Stimulated activated CD8-positive, alpha-beta memory T cell treated with anti-CD3 and anti-CD28 coated beads, Interleukin-7, amount 100 ng/mL, for 4 hours (primary cell): ENCODE measurements around the gene SMURF2.
A peak's percentile ranks its signal among the peaks of the same experiment; 100 is the strongest.
"Not testable (repeated sequence)": the region's sequence is repeated elsewhere in the genome, so short reads cannot be mapped to it uniquely, and the experiment has no call there.

Source experiments
- DNase-seq, 2 donors: peaks; one replicate each; pipeline ENCODE4 v3.0.0-alpha.2; 2020; ENCODE audit warnings: low read depth in 2 of 2

Gene SMURF2

GRCh38 chr17:64661976-64662773, at the start of gene SMURF2:
Gene SMURF2 (minus strand): TSS chr17:64662307. CDS start chr17:64661880, 427 bp downstream.
- DNase-seq = peak; percentile 42 to 75

- no peak for DNase-seq
Observed at GRCh38 chr17:64709481-64709880, 47.4 kb upstream of the SMURF2 start.

- no peak for DNase-seq
Observed at GRCh38 chr17:64707050-64707591, 45.0 kb upstream of the SMURF2 start.

DNA sequence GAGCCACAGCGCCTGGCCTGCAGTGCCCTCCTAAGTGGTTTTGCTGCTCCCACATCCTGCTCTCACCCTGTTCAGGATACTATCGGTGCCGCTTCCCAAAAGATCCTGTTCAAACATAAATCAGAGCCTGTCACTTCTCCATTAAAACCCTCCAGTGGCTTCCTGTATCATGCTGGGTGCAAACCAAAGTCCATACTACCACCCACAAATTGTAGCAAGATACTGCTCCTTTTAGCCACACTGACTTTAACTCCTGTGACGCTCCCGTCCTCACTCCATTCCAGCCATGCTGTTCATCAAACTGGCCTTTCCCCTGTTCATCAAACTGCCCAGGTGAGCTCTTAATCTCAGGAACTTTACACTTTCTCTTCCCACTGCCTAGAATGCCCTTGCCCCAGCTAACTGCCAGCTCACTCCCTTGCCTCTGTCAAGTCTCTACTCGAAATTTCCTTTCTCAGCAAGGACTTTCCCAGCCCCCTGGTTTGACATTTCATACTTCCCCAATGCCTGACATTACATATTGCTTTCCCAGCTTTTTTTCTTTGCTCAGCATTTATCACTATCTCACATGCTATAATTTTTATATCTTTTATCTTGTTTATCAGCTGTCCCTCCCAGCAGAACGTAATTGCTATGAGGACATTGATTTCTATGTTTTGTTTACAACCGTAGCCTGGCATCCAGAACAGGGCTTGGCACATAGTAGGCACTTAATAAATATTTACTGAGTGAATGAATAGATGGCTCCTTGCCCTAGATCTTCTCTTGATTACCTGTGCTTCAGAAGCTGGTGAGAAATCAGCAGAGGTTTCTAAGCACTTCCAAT, 44.3 kb upstream of the SMURF2 start:
- DNase-seq = no peak

DNA sequence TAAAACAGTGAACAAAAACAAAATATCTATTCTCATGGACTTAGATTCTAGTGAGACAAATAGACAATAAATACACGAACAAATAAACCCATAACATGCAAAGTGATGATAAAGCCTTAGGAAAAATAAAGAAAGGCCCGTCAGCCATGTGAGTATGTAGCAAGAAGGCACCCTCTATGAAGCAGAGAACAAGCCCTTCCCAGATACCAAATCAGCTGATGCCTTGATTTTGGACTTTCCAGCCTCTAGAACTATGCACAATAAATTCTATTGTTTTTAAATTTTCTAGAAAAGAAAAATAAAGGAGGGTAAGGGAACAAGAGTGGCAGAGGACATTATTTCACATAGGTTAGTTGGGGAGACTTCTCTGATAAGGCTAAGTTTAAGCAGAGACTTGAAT, 40.7 kb upstream of the SMURF2 start:
- no peak for DNase-seq

- no peak for DNase-seq
Observed at GRCh38 chr17:64698725-64699124, 36.6 kb upstream of the SMURF2 start.

DNA sequence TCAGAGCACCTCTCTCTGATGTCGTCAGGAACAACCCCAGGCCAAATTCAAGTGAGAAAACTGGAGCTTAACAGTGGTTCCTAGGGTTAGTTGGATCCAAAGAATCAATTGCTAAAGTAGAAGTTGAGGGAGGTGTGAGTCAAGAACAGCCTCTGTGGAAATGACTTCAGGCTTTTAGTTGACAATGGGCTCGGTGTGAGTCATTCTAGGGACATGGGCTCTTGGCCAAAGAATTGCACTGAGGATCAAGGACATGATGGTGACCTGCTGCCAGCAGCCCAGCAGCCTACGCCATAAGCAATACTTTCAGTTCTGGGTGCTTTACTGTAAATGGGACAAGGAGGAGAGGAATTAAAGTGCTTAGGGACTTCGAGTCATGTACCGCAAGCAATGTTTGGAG, 32.1 kb upstream of the SMURF2 start:
- no peak for DNase-seq

DNA sequence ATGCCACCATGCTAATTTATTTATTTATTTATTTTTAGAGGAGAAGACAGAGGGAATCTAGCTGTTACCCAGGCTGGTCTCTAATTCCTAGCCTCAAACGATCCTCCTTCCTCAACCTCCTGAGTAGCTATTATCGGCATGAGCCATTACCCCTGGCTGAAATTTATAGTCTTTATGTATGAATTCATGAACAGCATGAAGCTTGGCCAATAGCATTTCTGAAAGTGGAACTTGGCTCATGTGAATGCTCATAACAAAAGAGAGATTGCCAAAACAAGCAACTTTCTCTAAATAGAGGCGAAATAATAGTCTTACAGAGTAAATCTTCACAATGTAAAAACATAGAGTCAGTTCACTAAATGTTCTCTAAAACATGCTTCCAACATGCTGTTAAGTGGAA, 30.1 kb upstream of the SMURF2 start:
- no peak for DNase-seq

GRCh38 chr17:64689106-64689505, 27.0 kb upstream of the SMURF2 start:
- no peak for DNase-seq

GRCh38 chr17:64688481-64688880, 26.4 kb upstream of the SMURF2 start:
- DNase-seq = no peak

DNA sequence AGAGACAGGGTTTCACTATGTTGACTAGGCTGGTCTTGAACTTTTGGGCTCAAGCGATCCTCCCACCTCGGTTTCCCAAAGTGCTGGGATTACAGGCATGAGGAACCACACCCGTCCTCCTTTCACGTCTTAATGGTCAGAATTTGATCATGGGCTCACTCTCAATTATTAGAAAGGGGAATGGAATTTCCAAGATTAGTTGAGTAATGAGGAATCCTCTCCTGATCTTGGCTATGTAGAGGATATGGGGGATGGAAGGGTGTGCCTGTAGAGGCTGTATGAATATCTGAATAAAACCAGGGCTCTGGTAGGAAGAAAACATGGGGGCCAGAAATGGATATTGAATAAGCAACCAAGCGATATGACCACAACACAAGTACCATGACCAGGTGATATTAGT, 25.9 kb upstream of the SMURF2 start:
- DNase-seq = no peak

DNA sequence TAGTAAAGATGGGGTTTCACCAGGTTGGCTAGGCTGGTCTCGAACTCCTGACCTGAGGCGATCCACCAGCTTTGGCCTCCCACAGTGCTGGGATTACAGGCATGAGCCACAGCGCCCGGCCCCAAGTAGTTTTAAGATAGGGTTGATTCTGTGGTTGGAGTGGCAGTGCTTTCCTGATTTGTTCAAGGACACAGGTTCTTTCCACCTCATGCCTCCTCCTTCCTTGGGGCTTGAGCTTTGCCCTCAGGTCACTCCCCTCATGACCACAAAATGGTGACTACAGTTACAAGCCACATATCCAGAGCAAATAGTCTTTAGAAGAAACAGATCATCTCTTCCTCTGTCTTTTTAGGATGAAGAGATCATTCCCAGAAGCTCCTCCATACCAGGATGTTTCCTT, 25.3 kb upstream of the SMURF2 start:
- DNase-seq = no peak

GRCh38 chr17:64686705-64687104, 24.6 kb upstream of the SMURF2 start:
- no peak for DNase-seq

DNA sequence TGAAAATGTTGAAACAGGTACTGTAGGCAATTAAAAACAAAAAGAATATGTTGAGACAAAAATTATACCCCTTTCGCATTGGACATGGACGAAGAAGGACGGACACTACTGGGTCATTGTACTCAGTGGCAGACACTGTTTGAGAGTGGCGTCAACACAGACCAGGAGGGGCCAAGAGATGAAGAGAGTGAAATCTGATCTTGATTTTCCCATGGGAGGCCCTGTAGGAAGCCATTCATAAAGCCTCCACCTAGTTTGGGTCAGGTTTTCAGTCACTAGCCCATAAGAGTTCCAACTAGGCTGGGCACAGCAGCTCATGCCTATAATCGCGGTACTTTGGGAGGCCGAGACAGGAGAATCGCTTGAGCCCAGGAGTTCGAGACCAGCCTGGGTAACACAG, 23.6 kb upstream of the SMURF2 start:
- no peak for DNase-seq

GRCh38 chr17:64683796-64684195, 21.7 kb upstream of the SMURF2 start:
- DNase-seq = no peak

GRCh38 chr17:64682261-64683181, 20.4 kb upstream of the SMURF2 start:
- no peak for DNase-seq

DNA sequence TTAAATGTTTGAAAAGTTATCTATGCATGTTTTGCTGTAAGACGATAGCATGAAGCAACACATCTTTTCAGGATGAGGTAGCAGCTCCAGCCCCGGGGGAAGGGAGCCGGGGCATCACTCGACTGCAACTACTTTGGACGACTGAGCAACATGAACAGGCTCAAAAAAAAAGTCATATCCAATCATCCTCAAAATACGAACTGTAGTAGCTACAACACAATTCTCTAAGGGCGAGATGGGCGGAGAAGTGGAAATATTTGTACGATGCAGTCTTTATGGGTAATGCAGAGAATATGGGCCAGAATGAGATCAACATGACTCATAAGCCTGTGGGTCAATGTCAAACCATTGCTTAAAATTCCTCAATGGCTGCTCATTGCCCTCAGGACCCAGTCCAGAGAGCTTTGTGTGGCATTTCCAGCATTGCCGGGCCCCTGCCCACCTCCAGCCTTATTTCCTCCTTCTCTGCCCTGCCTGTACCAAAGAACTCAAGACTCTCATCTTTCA, 17.7 kb upstream of the SMURF2 start:
- DNase-seq = no peak

DNA sequence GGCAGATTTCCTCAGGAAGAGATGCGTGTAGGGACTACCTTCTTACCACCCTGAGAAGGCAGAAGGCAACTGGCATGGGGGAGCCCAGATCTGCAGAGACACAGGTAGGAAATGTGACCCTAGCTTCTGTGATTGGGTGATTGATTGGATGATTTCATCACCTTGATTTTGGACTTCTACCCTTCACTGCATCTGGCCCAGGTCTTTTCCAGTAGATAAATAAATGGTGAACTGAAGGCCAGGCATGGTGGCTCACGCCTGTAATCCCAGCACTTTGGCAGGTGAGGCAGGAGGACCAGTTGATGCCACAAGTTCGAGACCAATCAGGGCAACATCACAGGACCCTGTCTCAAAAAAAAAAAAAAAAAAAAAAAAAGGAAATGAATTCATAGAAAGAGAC, 14.7 kb upstream of the SMURF2 start:
- DNase-seq = no peak

DNA sequence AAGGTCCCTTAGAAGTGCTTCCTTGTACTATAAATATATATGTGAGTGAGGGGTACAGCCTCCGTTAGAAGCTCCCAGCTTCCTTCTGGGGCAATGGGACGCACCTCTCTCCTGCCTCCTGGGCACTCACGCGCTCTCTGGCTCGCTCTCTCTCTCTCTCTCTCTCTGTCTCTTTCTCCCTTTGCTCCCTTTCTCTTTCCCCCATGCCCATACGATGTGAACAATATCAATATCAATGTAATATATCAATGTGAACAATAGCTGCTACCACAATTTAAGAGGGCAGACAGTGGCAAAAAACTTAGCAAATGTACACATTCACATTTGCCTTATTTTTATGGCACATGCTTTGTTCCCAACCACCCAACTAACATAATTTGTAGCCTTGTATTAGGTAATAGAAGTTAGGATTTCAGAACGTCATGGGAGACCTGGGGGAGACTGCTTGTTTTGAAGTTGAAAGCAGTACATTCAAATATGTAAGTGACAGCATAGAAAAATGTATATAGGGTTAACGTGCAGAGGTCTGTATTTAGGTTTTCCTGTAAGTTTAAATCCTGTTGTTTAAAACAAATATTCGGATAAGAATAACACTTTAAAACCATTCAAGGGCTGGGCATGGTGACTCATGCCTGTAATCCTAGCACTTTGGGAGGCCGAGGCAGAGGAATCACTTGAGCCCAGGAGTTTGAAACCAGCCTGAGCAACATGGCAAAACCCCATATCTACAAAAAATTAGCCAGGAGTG, 8.9 kb upstream of the SMURF2 start:
- not testable (repeated sequence) for DNase-seq

- DNase-seq = not testable (repeated sequence)
Observed at GRCh38 chr17:64667807-64668721, 6.0 kb upstream of the SMURF2 start.
